H1 (cell line): ENCODE results near the gene TAB3. TPM values are rescaled to one million over a fixed set of nuclear protein-coding genes. Genes with fewer than 3 reads are reported as not detected.

Experiments used
- CEBPB ChIP-seq: IDR thresholded peaks from 2 replicates; pipeline ENCODE4 v1.6.1; 2012; ENCODE audit warnings: low read depth, low read length
- CHD7 ChIP-seq: fragments of 300-600 bp; sonication (generic); IDR thresholded peaks from 2 replicates; pipeline ENCODE4 v1.7.1; 2012; ENCODE audit warnings: low read length, moderate library complexity, mild to moderate bottlenecking, inconsistent platforms; ENCODE audit not compliant: insufficient replicate concordance
- EZH2 ChIP-seq: fragments of 200-600 bp; sonication (generic); IDR thresholded peaks from 2 replicates; pipeline ENCODE4 v1.7.1; 2012; ENCODE audit warnings: low read depth, mild to moderate bottlenecking, moderate library complexity, low read length, inconsistent platforms; ENCODE audit not compliant: severe bottlenecking
- KDM5A ChIP-seq: fragments of 200-600 bp; IDR thresholded peaks from 2 replicates; pipeline ENCODE4 v1.7.1; 2012; ENCODE audit warnings: mild to moderate bottlenecking, low read length, inconsistent platforms, mixed read lengths
- POLR2AphosphoS5 ChIP-seq: IDR thresholded peaks from 2 replicates; pipeline ENCODE4 v1.6.1; 2011; ENCODE audit warnings: low read depth, low read length
- SIN3A ChIP-seq, 2 experiments: IDR thresholded peaks in 1 of 2; conservative IDR thresholded peaks in 1 of 2; 2 replicates each; pipeline ENCODE4 v1.6.1; 2011 to 2012; ENCODE audit warnings: low read length in 2 of 2, improper control_type of control experiment in 1 of 2, low read depth in 1 of 2, mild to moderate bottlenecking in 1 of 2
- SIRT6 ChIP-seq: IDR thresholded peaks from one replicate; pipeline ENCODE4 v1.7.1; 2012; ENCODE audit warnings: low read length, inconsistent platforms
- SP4 ChIP-seq: IDR thresholded peaks from 2 replicates; pipeline ENCODE4 v1.6.1; 2012; ENCODE audit warnings: low read length, inconsistent platforms
- SUZ12 ChIP-seq: fragments of 200-600 bp; sonication (generic); IDR thresholded peaks from 2 replicates; pipeline ENCODE4 v1.6.1; 2012; ENCODE audit warnings: mild to moderate bottlenecking, inconsistent platforms, low read length, moderate library complexity, mixed read lengths
- TEAD4 ChIP-seq: IDR thresholded peaks from 2 replicates; pipeline ENCODE4 v1.6.1; 2012; ENCODE audit warnings: low read depth, low read length, inconsistent platforms, mixed read lengths
- polyA plus RNA-seq, 7 experiments: library from polyadenylated mRNA; depleted of rRNA in 3 of 7; stranded (reverse) in 5 of 7; unstranded in 2 of 7; fragments of >200 nt in 5 of 7; fragments of 200-250 nt in 2 of 7; gene quantifications; 1 replicate in 5 of 7; 2 replicates in 1 of 7; 4 replicates in 1 of 7; pipeline versions ENCODE4 v1.2.1 to v1.2.3, GENCODE V29; 2011 to 2013; ENCODE audit warnings: missing spikeins in 2 of 7, mixed read lengths in 2 of 7
- total RNA-seq: library from RNA; stranded (reverse); fragmentation: NEBNext Ultra II Directional; extraction: Animal tissue kit (Norgen Biotek cat#: 25700); gene quantifications from 2 replicates; pipeline ENCODE4 v1.2.1, GENCODE V29; 2021

The TAB3 gene
- total and polyA plus RNA-seq, 2 of the 8 experiments (the other 6 are each of a cell fraction or from before 2014, with no cell fraction given): 12.7 to 12.9 TPM

DNA sequence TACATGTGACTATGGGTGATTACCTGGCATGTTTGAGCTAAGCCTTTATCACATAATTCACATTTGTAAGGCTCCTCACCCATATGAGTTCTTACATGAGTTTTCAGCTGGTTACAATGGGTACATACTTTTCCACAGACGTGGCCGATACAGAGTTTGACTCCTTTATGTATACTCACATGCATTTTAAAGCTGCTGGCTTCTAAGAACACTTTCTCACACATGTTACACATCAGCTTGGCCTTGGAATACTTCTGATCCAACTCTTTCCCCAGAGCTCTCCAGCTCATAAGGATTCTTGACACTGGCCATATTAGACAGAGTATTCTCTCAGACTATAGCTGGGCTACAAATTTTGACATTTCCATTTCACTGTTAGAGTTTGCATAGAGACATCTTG lies 66.3 kb downstream of the TAB3 start (continued):
- TF ChIP-seq CHD7: no peak
- TF ChIP-seq KDM5A: no peak
- no peak for TF ChIP-seq SIN3A (conservative IDR thresholded peaks at IDR 0.05 in 1 of 2, IDR thresholded peaks at IDR 0.05 in 1 of 2; ENCODE audit: low read depth in 1 of 2, low read length in 2 of 2)
- TF ChIP-seq SP4: no peak
- no peak for TF ChIP-seq TEAD4
- no peak for TF ChIP-seq SIRT6
- no peak for TF ChIP-seq SUZ12
- no peak for TF ChIP-seq POLR2AphosphoS5
- TF ChIP-seq EZH2: no peak
- TF ChIP-seq CEBPB: no peak
